Left ventricle myocardium inferior (tissue), 1 donor: ENCODE results near the gene NTN3. TPM values are rescaled to one million over a fixed set of nuclear protein-coding genes. Genes with fewer than 3 reads are reported as not detected.

ENCODE experiments used
- DNase-seq: peaks from one replicate; pipeline ENCODE4 v3.0.0-alpha.2; 2020
- H3K27ac ChIP-seq: fragments of 200-600 bp; replicated peaks from 2 replicates; pipeline ENCODE4 v1.8.0; 2021
- H3K27me3 ChIP-seq: fragments of 200-600 bp; 2 replicates; pipeline ENCODE4 v1.8.0; 2021; ENCODE audit warnings: low read depth
- H3K36me3 ChIP-seq: fragments of 200-600 bp; 2 replicates; pipeline ENCODE4 v1.8.0; 2021
- H3K4me1 ChIP-seq: fragments of 200-600 bp; 2 replicates; pipeline ENCODE4 v1.8.0; 2021
- H3K4me3 ChIP-seq: fragments of 200-600 bp; 2 replicates; pipeline ENCODE4 v1.8.0; 2021; ENCODE audit warnings: mild to moderate bottlenecking, moderate library complexity
- H3K9me3 ChIP-seq: fragments of 200-600 bp; replicated peaks from 2 replicates; pipeline ENCODE4 v1.8.0; 2021
- intact Hi-C: fragments of 100-400 bp; cut with micrococcal nuclease; formaldehyde crosslinking; loops from one replicate; pipeline ENCODE4 v1.11.0; 2022
- total RNA-seq: library from RNA; stranded (reverse); fragmentation: NEBNext Ultra II Directional; extraction: Animal tissue kit (Norgen Biotek cat#: 25700); gene quantifications from one replicate; pipeline ENCODE4 v1.2.1, GENCODE V29; 2021
- TF ChIP-seq, protein P1 (sequence below): fragments of 200-600 bp; IDR thresholded peaks from 2 replicates; pipeline ENCODE4 v1.8.0; 2021; ENCODE audit warnings: antibody characterized with exemption, mild to moderate bottlenecking, borderline replicate concordance
- donor health status: DM: no; HTN: yes; CAD: no; lungs with severe emphysema.

NTN3 gene
- total RNA-seq, 1 donor from 2014 or later, result 0.14 TPM

DNA sequence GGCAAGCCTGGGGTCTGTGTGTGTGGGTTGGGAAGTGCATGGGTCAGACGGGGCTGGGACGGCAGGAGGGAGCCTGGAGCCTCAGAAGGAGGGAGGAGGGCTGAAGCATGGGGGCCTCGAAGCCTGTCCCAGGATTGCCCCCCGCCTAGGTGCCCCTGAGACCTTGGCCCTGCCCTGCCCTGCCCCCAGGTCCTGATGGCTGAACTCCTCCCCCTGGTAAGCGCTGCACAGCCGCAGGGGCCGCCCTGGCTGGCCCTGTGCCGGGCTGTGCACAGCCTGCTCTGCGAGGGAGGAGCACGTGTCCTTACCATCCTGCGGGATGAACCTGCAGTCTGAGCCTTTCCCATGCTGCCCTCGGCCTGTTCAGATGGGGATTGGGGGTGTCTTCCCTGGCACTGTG is 6.8 kb upstream of the NTN3 start:
- Histone ChIP-seq H3K4me1 (peaks cover 35% of the 10 kb centered on the region), H3K36me3 (no peaks in the 10 kb centered on the region), H3K27ac (no peak overlapping the region), H3K4me3 (no peak overlapping the region), H3K9me3 (no peaks in the 10 kb centered on the region), H3K27me3 (peaks cover 6% of the 10 kb centered on the region)
- intact Hi-C loops, result no loop called here
- no peak for DNase-seq
- TF ChIP-seq, protein P1, sequence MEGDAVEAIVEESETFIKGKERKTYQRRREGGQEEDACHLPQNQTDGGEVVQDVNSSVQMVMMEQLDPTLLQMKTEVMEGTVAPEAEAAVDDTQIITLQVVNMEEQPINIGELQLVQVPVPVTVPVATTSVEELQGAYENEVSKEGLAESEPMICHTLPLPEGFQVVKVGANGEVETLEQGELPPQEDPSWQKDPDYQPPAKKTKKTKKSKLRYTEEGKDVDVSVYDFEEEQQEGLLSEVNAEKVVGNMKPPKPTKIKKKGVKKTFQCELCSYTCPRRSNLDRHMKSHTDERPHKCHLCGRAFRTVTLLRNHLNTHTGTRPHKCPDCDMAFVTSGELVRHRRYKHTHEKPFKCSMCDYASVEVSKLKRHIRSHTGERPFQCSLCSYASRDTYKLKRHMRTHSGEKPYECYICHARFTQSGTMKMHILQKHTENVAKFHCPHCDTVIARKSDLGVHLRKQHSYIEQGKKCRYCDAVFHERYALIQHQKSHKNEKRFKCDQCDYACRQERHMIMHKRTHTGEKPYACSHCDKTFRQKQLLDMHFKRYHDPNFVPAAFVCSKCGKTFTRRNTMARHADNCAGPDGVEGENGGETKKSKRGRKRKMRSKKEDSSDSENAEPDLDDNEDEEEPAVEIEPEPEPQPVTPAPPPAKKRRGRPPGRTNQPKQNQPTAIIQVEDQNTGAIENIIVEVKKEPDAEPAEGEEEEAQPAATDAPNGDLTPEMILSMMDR, result no peak

DNA sequence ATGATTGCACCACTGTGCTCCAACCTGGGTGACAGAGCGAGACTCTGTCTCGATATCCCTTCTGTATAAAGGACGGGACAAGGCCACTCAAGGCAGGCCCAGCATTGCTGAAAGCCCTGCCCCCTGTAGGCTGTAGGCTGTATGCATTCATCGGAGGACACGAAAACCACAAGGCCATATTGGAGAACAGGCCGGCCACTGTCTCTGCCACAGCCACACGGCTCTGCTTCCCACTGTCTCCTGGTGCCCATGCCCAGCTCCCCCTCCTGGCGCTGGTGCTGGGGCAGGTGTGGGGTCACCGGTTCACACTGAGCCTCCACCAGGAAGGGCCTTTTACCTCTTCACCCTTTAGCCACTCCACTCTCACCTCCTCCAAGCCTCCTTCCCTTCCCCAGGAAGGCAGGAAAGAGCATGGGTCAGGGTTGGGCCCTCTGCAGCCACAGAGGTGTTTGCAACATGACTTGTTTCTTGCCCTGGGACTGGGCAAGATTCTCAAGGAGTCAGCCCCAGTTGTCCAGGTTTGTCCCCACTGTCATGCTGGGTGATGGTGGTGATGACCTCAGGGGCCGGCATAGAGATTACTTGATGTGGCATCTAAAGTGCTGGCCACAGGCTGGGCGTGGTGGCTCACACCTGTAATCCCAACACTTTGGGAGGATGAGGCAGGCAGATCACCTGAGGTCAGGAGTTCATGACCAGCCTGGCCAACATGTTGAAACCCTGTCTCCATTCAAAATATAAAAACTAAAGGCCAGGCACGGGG is 5.3 kb upstream of the NTN3 start:
- no peak overlapping the region for H3K27ac ChIP-seq
- intact Hi-C loops, result no loop called here
- DNase-seq, result no peak
- H3K9me3 ChIP-seq, result no peaks in the 10 kb centered on the region
- H3K4me1 ChIP-seq, result peaks cover 37% of the 10 kb centered on the region
- H3K36me3 ChIP-seq, result no peaks in the 10 kb centered on the region
- H3K27me3 ChIP-seq, result peaks cover 21% of the 10 kb centered on the region
- TF ChIP-seq, protein P1, result no peak
- no peak overlapping the region for H3K4me3 ChIP-seq

DNA sequence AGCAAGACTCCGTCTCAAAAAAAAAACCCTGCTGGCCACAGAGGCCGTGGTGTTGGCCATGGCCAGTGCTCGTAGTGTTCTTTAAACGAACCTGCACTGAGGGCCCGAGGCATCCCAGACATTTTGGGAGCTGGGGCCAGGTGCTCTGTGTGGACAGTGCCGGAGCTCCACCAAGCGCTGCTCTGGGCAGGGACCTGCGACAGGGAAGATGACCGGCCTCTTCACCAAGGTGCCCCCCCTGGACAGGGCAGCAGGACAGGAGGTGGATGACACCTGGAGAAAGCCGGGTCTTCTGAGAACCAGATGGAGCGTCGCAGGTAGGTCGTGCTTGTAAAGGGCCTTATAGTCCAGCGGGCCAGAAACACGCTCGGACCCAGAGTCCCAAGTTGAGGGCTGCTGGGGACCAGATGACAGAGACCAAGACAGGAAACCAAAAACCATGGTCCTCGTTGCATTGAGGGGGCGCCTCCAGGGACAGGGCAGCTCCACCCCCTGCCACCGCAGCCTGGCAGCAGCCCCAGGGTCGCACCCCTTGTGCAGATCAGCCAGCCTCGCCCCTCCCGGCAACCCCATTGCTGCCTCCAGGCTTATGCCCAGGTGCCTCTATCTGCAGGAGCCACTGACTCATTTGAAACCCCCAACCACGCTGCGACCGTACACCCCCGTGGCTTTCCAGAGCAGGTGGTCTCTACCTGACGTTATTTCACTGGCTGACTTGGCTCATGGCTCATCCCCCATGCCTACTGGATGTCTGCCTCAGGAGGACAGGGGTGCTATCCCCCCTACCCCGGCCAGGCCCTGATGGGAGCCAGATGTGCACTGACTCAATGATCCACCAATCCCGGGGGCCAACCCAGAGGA is 4.2 kb upstream of the NTN3 start:
- intact Hi-C loops, result no loop called here
- Histone ChIP-seq H3K4me3 (peak overlapping the region; percentile 74), H3K27me3 (peaks cover 31% of the 10 kb centered on the region), H3K4me1 (peaks cover 48% of the 10 kb centered on the region), H3K27ac (peak overlapping the region; percentile 47), H3K9me3 (no peaks in the 10 kb centered on the region), H3K36me3 (no peaks in the 10 kb centered on the region)
- no peak for DNase-seq
- TF ChIP-seq, protein P1, result no peak

DNA sequence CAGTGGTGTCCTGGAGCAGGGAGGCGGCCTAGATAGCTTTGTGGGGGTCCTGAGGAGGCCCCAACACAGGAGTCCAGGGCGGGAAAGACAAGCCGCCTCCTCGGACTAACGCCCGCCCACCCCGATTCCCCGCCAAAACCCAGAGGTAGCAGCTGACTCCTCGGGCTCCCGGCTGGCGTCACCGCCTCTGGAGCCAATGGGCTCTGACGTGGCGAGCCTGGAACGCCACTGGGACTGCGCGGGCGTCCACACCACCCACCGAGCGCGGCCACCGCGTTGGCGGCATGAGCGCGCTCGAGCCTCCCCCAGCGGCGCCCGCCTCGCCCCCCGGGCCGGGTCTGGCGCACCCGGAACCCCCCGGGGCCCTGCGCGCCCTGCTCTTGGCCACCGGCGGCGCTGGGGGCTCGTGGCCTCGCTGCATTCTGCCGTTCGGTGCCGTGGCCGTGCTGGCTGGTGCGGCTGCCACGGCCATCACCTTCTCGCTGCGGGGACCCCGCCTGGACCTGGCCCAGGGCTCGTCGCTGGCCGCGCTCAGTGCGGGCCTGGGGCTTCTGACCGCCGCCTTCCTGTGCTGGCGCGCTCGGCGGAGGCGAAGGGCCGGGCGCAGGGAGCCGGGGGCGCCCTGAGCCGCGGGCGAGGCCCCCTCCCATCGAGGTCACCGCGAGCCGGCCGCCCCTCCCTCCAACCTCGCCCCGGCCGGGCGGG is 3.4 kb upstream of the NTN3 start:
- Histone ChIP-seq H3K36me3 (no peaks in the 10 kb centered on the region), H3K27me3 (peaks cover 39% of the 10 kb centered on the region), H3K4me1 (peaks cover 52% of the 10 kb centered on the region)

DNA sequence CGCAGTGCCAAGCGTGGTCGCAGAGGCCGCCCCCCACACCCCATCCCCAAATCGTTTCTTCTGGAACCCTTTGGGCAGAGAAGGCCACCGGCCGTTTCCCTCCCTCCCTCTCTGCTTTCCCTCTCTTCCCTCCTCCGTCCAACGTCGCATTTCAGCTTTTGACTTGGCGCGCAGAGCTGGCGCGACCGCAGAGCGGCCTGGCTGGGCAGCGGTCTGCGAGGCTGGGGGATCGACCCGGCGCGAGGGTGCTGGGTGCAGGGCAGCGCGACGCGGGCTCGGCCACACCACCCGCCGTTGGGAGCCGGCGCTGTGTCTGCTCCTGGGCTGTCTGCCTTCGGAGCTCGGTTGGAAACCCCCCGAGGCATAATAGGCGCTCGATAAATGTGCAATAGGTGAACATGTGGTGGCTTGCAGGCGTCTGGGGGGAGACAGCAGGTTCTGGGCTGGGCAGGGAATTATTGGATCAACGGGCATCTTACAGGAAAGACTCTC is 2.8 kb upstream of the NTN3 start:
- Histone ChIP-seq H3K9me3 (no peaks in the 10 kb centered on the region), H3K4me3 (peak overlapping the region; percentile 74), H3K27ac (no peak overlapping the region), H3K36me3 (no peaks in the 10 kb centered on the region), H3K27me3 (peaks cover 45% of the 10 kb centered on the region), H3K4me1 (peaks cover 57% of the 10 kb centered on the region)
- no peak for DNase-seq
- TF ChIP-seq, protein P1, result no peak
- intact Hi-C loops, result no loop called here

More for the DNA sequence above, 3.4 kb upstream of the NTN3 start:
- TF ChIP-seq, protein P1, result peak; percentile 16
- H3K27ac ChIP-seq, result peak overlapping the region; percentile 47
- intact Hi-C loops, result no loop called here
- peak; percentile 80 for DNase-seq
- peak overlapping the region; percentile 74 for H3K4me3 ChIP-seq
- H3K9me3 ChIP-seq, result no peaks in the 10 kb centered on the region
